GM23248 (cell line): ENCODE results near the gene C20orf141. TPM values are rescaled to one million over a fixed set of nuclear protein-coding genes. Genes with fewer than 3 reads are reported as not detected.

Source experiments
- DNase-seq: peaks from one replicate; pipeline ENCODE4 v3.0.0-alpha.2; 2015
- H2AFZ ChIP-seq: fragments of 200-600 bp; sonication (generic); 2 replicates; pipeline ENCODE4 v1.6.1; 2016; ENCODE audit warnings: antibody characterized with exemption
- H3F3A ChIP-seq: fragments of 200-600 bp; sonication (generic); 2 replicates; pipeline ENCODE4 v1.6.1; 2016; ENCODE audit warnings: mild to moderate bottlenecking, antibody characterized with exemption, mixed run types; ENCODE audit not compliant: insufficient read depth
- H3K27ac ChIP-seq: fragments of 200-600 bp; sonication (generic); 2 replicates; pipeline ENCODE4 v1.5.1; 2016; ENCODE audit warnings: mild to moderate bottlenecking
- H3K27me3 ChIP-seq: fragments of 200-600 bp; sonication (generic); replicated peaks from 2 replicates; pipeline ENCODE4 v1.6.1; 2016; ENCODE audit warnings: mild to moderate bottlenecking; ENCODE audit not compliant: insufficient read depth
- H3K36me3 ChIP-seq: fragments of 200-600 bp; sonication (generic); 2 replicates; pipeline ENCODE4 v1.6.1; 2016; ENCODE audit warnings: low read depth, mild to moderate bottlenecking
- H3K4me1 ChIP-seq: fragments of 200-600 bp; sonication (generic); 2 replicates; pipeline ENCODE4 v1.6.1; 2016; ENCODE audit warnings: mild to moderate bottlenecking; ENCODE audit not compliant: insufficient read depth
- H3K4me2 ChIP-seq: fragments of 200-600 bp; sonication (generic); one replicate; pipeline ENCODE4 v1.6.1; 2016; ENCODE audit warnings: mild to moderate bottlenecking; ENCODE audit not compliant: unreplicated experiment
- H3K4me3 ChIP-seq: fragments of 200-600 bp; sonication (generic); 2 replicates; pipeline ENCODE4 v1.5.1; 2016; ENCODE audit warnings: mild to moderate bottlenecking
- H3K79me2 ChIP-seq: fragments of 200-600 bp; sonication (generic); 2 replicates; pipeline ENCODE4 v1.6.1; 2016; ENCODE audit warnings: mild to moderate bottlenecking; ENCODE audit not compliant: insufficient read depth
- H3K9ac ChIP-seq: fragments of 200-600 bp; sonication (generic); 2 replicates; pipeline ENCODE4 v1.6.1; 2016; ENCODE audit warnings: mild to moderate bottlenecking
- H3K9me2 ChIP-seq: fragments of 200-600 bp; sonication (generic); 2 replicates; pipeline ENCODE4 v1.6.1; 2016; ENCODE audit warnings: mixed run types, mild to moderate bottlenecking, moderate library complexity; ENCODE audit not compliant: insufficient read depth
- H3K9me3 ChIP-seq: fragments of 200-600 bp; sonication (generic); one replicate; pipeline ENCODE4 v1.6.1; 2017; ENCODE audit warnings: low read depth
- H4K20me1 ChIP-seq: fragments of 200-600 bp; sonication (generic); 2 replicates; pipeline ENCODE4 v1.6.0; 2016; ENCODE audit not compliant: insufficient read depth
- EZH2 ChIP-seq: fragments of 200-600 bp; sonication (generic); IDR thresholded peaks from 2 replicates; pipeline ENCODE4 v1.6.1; 2018; ENCODE audit warnings: antibody characterized with exemption, mild to moderate bottlenecking; ENCODE audit not compliant: insufficient read depth, poor library complexity, severe bottlenecking
- EZH2phosphoT487 ChIP-seq: fragments of 200-600 bp; sonication (generic); IDR thresholded peaks from 2 replicates; pipeline ENCODE4 v1.6.1; 2018; ENCODE audit warnings: antibody characterized with exemption, moderate library complexity, mild to moderate bottlenecking, low read depth; ENCODE audit not compliant: insufficient read depth
- WGBS, 2 experiments: methylation state at CpG; one replicate each; pipeline ENCODE4 v1.1.6; 2015 to 2017; ENCODE audit warnings: low lambda C conversion rate in 2 of 2, low coverage in 1 of 2; ENCODE audit errors: missing lambda C conversion rate in 2 of 2; 5-methylcytosine and 5-hydroxymethylcytosine counted together
- in situ Hi-C: fragments of 300-500 bp; cut with MboI; formaldehyde crosslinking; loops from 2 replicates; pipeline ENCODE4 v1.15.0; 2020
- polyA plus RNA-seq: library from polyadenylated mRNA; unstranded; fragments of >200 nt; fragmentation: Nextera tagmentation; extraction: Ambion mirVana; gene quantifications from 2 replicates; pipeline ENCODE4 v1.2.1, GENCODE V29; 2016
- total RNA-seq: library from RNA; depleted of rRNA; stranded (reverse); fragments of >200 nt; shearing (Covaris generic); gene quantifications from 2 replicates; pipeline ENCODE4 v1.2.3, GENCODE V29; 2014

The C20orf141 gene
- total and polyA plus RNA-seq, 2 experiments from 2014 or later = not detected

GRCh38 chr20:2783908-2784566, 30.8 kb upstream of the C20orf141 start:
- 30 to 35% methylated on average over 6 of the region's 6 CpGs for WGBS, 2 experiments
- no peak for TF ChIP-seq EZH2
- no peak for TF ChIP-seq EZH2phosphoT487
- Histone ChIP-seq H3K9me3 (no peaks in the 10 kb centered on the region), H3K4me1 (no peaks in the 10 kb centered on the region), H2AFZ (no peak overlapping the region), H3K27ac (no peak overlapping the region), H3K9me2 (no peaks in the 10 kb centered on the region), H3K4me2 (no peak overlapping the region), H4K20me1 (no peaks in the 10 kb centered on the region), H3K36me3 (no peaks in the 10 kb centered on the region), H3K9ac (no peak overlapping the region), H3K79me2 (no peaks in the 10 kb centered on the region), H3F3A (no peaks in the 10 kb centered on the region), H3K27me3 (peaks cover 56% of the 10 kb centered on the region), H3K4me3 (no peak overlapping the region)
- in situ Hi-C loops = no loop called here
- DNase-seq = no peak

- Histone ChIP-seq H3K27ac (no peak overlapping the region), H3K4me2 (no peak overlapping the region), H4K20me1 (no peaks in the 10 kb centered on the region), H3K9me2 (no peaks in the 10 kb centered on the region), H3K79me2 (no peaks in the 10 kb centered on the region), H2AFZ (no peak overlapping the region), H3K9ac (no peak overlapping the region), H3K27me3 (peaks cover 43% of the 10 kb centered on the region), H3K4me1 (no peaks in the 10 kb centered on the region), H3K9me3 (no peaks in the 10 kb centered on the region), H3F3A (no peaks in the 10 kb centered on the region), H3K4me3 (no peak overlapping the region), H3K36me3 (no peaks in the 10 kb centered on the region)
- 55 to 60% methylated on average over 6 of the region's 6 CpGs for WGBS, 2 experiments
- TF ChIP-seq EZH2 (no peak), EZH2phosphoT487 (no peak)
- in situ Hi-C loops = no loop called here
- no peak for DNase-seq
These were observed 21.3 kb upstream of the C20orf141 start for GRCh38 chr20:2793471-2793870.

GRCh38 chr20:2794202-2794748, 20.5 kb upstream of the C20orf141 start:
- TF ChIP-seq EZH2phosphoT487 (no peak), EZH2 (no peak)
- in situ Hi-C loops = no loop called here

GRCh38 chr20:2794866-2795447, 19.8 kb upstream of the C20orf141 start:
- Histone ChIP-seq H3K79me2 (no peaks in the 10 kb centered on the region), H3K27ac (no peak overlapping the region), H3F3A (no peaks in the 10 kb centered on the region), H3K4me1 (no peaks in the 10 kb centered on the region), H3K4me3 (no peak overlapping the region), H3K27me3 (peaks cover 37% of the 10 kb centered on the region), H4K20me1 (no peaks in the 10 kb centered on the region), H3K9me2 (no peaks in the 10 kb centered on the region), H3K9me3 (no peaks in the 10 kb centered on the region), H3K4me2 (no peak overlapping the region), H3K9ac (no peak overlapping the region), H2AFZ (no peak overlapping the region), H3K36me3 (no peaks in the 10 kb centered on the region)
- TF ChIP-seq EZH2phosphoT487 (no peak), EZH2 (no peak)
- WGBS, 2 experiments = 63 to 70% methylated on average over 11 of the region's 11 CpGs
- in situ Hi-C loops = no loop called here
- DNase-seq = no peak

More at GRCh38 chr20:2794202-2794748, 20.5 kb upstream of the C20orf141 start:
- no peak overlapping the region for H3K27ac ChIP-seq
- WGBS, 2 experiments = 60 to 63% methylated on average over 23 of the region's 23 CpGs
- H3K27me3 ChIP-seq = peaks cover 35% of the 10 kb centered on the region
- no peaks in the 10 kb centered on the region for H3F3A ChIP-seq
- no peak for DNase-seq
- no peak overlapping the region for H3K9ac ChIP-seq
- H3K4me2 ChIP-seq = no peak overlapping the region
- no peaks in the 10 kb centered on the region for H4K20me1 ChIP-seq
- no peaks in the 10 kb centered on the region for H3K79me2 ChIP-seq
- no peaks in the 10 kb centered on the region for H3K36me3 ChIP-seq
- no peak overlapping the region for H3K4me3 ChIP-seq
- H3K9me3 ChIP-seq = no peaks in the 10 kb centered on the region
- no peak overlapping the region for H2AFZ ChIP-seq
- H3K4me1 ChIP-seq = no peaks in the 10 kb centered on the region
- no peaks in the 10 kb centered on the region for H3K9me2 ChIP-seq

- no peak for DNase-seq
- no peak overlapping the region for H2AFZ ChIP-seq
- H3K4me1 ChIP-seq = no peaks in the 10 kb centered on the region
- no peaks in the 10 kb centered on the region for H3F3A ChIP-seq
- H3K4me2 ChIP-seq = no peak overlapping the region
- H3K27me3 ChIP-seq = peaks cover 39% of the 10 kb centered on the region
- H3K4me3 ChIP-seq = no peak overlapping the region
- 80 to 83% methylated on average over 22 to 24 of the region's 24 CpGs for WGBS, 2 experiments
- no peaks in the 10 kb centered on the region for H3K9me2 ChIP-seq
- no peaks in the 10 kb centered on the region for H4K20me1 ChIP-seq
- in situ Hi-C loops = no loop called here
- no peaks in the 10 kb centered on the region for H3K79me2 ChIP-seq
- H3K36me3 ChIP-seq = no peaks in the 10 kb centered on the region
- no peak overlapping the region for H3K9ac ChIP-seq
- H3K27ac ChIP-seq = no peak overlapping the region
- H3K9me3 ChIP-seq = no peaks in the 10 kb centered on the region
- TF ChIP-seq EZH2 = no peak
- TF ChIP-seq EZH2phosphoT487 = no peak
These were observed 19.3 kb upstream of the C20orf141 start for GRCh38 chr20:2795451-2795850.
